ENCODE measurements around the gene ZAR1.
"Not testable (repeated sequence)": the region's sequence is repeated elsewhere in the genome, so short reads cannot be mapped to it uniquely, and the experiment has no call there.

ZAR1 gene, protein sequence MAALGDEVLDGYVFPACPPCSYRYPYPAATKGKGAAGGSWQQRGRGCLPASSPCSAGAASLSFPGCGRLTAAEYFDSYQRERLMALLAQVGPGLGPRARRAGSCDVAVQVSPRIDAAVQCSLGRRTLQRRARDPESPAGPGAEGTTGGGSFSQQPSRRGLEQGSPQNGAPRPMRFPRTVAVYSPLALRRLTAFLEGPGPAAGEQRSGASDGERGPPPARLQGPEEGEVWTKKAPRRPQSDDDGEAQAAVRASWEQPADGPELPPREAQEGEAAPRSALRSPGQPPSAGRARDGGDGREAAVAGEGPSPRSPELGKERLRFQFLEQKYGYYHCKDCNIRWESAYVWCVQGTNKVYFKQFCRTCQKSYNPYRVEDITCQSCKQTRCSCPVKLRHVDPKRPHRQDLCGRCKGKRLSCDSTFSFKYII

DNA sequence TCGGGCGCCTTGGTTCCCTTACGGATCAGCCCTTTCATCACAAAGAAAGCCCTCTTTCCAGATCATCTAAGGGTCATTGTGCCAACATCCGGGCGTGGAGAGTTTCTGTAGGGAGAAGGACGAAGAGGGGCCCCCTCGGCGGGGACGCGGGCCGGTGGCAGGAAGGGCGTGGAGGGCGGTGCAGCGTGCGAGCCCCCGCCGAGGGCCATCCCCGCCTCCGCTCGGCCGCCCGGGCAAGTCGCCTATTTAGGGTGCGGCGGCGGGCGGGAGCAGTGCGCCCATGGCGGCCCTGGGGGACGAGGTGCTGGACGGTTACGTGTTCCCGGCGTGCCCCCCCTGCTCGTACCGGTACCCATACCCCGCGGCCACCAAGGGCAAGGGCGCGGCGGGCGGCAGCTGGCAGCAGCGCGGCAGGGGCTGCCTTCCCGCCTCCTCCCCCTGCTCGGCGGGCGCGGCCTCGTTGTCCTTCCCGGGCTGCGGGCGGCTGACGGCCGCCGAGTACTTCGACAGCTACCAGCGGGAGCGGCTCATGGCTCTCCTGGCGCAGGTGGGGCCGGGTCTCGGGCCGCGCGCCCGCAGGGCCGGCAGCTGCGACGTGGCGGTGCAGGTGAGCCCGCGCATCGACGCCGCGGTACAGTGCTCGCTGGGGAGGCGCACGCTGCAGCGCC lies at the start of gene ZAR1:
Gene ZAR1 (plus strand): TSS at position 241 of the 668 bp plus-strand sequence. CDS start 40 bp downstream, at position 281.
- peak; percentile 38 for DNase-seq (ENCODE audit: low read depth, low spot score)

DNA sequence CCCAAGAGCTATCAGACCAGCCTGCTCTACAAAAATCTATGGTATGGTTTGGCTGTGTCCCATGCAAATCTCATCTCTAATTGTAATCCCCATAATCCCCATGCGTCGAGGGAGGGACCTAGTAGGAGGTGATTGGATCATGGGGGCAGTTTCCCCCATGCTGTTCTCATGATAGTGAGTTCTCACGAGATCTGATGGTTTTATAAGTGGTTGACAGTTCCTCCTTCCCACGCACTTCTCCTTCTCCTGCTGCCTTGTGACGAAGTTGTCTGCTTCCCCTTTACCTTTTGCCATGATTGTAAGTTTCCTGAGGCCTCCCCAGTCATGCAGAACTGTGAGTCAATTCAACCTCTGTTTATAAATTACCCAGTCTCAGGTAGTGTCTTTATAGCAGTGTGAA lies 49.1 kb upstream of the ZAR1 start:
- DNase-seq (ENCODE audit: low read depth, low spot score): not testable (repeated sequence)

DNA sequence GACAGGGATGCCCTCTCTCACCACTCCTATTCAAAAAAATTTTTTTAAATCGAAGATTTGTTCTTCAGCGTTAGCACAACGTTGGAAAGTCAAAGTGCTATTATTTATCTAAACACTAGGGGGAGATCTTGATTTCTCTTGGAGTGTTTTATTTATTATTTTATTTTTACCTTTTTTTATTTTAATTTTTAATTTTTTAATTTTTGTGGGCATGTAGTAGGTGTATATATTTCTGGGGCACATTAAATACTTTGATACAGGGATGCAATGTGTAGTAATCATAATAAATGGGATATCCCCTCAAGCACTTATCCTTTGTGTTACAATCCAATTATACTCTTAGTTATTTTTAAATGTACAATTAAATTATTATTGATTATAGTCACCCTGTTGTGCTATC lies 44.3 kb upstream of the ZAR1 start:
- DNase-seq (ENCODE audit: low read depth, low spot score): no peak

DNA sequence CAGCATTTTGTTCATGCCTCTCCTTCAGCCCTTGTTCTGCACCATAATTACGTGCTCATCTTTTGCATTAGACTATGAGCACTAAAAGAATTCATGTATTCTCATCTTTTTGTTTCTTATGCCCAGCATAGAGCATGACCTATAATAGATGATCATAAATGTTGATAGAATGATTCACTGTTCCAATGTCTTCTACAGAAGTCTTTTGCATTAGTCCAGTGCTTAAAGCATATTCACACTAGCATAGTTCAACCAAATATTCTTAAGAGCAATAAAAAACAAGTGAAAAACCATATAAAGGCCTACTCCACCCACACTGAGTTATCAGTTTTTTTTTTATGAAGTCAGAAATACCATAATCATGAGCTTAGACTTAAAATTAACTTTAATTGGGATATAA lies 43.4 kb upstream of the ZAR1 start:
- DNase-seq (ENCODE audit: low read depth, low spot score): no peak

DNA sequence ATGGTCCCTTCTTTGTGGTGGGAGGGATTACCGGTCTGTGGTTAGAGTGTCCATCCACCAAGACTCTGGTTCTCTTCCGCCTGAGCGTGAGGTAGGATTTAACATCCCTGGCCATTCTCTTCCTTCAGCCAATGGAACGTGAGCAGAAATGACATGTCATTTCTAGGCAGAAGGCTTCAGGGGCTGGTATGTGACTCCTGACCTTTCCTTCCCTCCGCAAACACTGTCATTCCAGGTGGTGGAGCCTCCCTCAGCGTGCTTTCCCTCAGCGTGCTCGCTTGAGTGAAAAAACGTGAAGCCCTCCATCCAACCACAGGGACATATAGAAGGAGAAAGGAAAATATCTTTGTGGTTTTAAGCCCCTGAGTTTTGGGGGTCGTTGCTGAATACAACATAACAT lies 40.9 kb upstream of the ZAR1 start:
- DNase-seq (ENCODE audit: low read depth, low spot score): no peak

DNA sequence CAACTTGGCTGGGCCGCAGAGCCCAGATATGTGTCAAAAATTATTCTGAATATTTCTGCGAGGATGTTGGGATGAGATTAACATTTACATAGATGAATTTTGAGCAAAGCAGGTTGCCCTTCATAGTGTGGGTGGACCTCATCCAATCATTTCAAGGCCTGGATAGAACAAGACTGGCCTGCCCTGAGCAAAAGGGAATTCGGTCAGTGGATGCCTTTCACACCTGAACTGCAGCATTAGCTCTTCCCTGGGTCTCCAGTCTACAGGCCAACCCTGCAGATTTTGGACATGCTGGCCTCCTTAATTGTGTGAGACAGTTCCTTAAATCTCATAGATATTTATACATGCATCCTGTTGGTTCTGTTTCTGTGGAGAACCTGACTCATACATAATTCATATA lies 39.3 kb upstream of the ZAR1 start:
- DNase-seq (ENCODE audit: low read depth, low spot score): no peak

DNA sequence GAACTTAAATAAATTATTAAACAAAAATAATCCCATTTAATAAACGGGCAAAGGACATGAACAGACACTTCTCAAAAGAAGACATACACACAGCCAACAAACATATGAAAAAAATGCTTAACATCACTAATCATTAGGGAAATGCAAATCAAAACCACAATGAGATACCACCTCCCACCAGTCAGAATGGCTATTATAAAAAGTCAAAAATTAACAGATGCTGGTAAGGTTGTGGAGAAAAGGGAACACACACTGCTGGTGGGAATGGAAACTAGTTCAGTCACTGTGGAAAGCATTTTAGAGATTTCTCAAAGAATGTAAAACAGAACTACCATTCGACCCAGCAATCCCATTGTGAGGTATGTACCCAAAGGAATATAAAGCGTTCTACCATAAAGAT lies 38.4 kb upstream of the ZAR1 start:
- not testable (repeated sequence) for DNase-seq (ENCODE audit: low read depth, low spot score)

DNA sequence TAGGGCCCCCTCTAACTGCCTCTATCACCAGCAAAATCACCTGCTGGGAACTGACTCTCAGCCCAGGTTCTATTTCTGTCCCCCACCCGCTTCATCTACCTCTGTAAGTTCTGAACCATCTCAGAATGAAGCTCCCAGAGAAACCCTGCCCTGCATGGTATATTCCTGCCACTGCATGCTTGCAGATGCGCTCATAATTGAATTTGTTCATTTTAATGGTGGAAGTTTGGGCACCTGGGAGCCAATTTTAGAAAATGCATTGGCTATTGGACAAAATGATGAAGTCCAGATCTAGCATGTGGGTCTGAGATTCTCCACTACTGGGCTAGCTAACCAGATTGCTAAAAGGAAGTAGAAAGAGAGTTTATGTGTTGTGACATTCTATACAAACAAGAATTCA lies 35.5 kb upstream of the ZAR1 start:
- DNase-seq (ENCODE audit: low read depth, low spot score): no peak

DNA sequence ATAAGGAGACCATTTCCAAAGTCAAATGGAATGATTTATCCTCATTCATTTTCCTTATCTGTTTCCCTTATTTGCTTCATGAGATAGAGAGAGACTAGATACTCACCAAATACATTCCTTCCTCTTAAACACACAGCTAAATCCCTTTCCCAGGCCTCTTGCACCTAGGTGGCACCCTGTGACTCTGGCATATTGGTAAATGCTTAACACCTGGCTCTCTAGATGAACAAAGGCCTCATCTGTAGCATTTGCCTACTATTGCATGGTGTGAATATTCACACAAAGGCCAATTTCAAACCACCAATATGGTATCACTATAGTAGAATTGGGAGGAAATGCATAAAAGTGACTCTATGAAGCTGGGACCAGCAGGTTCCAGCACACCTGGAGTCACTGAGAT lies 29.1 kb upstream of the ZAR1 start:
- DNase-seq (ENCODE audit: low read depth, low spot score): no peak

DNA sequence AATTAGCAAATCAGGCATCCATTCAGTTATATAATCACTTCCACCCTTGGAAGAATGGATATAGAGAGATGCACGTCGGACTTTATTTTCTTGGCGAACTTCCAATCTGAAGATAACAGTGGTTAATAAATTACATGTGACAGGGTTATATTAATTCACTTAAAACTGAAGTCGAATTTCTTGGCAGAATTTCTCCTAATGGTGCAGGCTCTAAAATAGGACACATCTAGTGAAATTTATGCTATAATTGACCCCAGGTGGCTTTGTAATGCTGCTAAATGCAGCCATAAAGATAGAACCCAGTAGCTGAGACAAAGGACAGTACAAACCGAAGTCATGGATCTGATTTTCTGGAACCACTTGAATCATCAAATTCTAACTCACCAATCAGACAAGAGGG lies 27.7 kb upstream of the ZAR1 start:
- DNase-seq (ENCODE audit: low read depth, low spot score): no peak

DNA sequence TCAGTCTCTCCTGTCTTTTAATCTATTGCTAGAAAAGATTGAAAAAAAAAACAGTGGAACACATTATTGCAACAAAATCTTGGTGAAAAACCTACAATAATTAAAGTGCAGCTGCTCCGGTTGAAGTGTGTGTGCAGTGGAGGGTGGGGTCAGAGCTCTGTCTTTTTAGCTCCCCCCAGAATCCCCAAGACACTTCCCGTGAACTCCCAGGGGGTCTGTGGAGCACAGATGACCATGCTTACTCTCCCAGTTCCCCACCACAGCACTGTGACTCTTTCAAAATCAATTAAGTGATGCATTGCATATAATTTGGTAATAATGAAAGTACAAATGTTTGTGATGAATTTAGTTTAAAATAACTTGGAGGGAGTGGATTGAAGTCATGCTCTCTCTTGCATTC lies 22.6 kb upstream of the ZAR1 start:
- DNase-seq (ENCODE audit: low read depth, low spot score): no peak

DNA sequence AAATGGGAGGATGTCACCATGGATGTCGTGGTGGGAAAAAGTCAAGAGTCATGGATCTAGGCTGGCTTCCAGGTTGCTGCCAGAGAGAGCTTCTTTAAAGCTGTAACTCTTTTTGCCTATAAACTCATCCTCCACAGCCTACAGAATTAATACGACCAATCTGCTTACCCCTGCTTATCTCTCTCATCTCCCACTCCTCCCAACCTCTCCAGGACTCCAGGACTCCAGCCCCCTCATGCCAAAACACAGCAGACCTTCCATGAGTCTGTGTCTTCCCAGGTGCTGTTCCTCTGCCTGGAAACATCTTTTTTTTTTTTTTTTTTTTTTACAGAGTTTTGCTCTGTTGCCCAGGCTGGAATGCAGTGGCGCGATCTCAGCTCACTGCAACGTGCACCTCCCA lies 22.2 kb upstream of the ZAR1 start:
- DNase-seq (ENCODE audit: low read depth, low spot score): no peak

DNA sequence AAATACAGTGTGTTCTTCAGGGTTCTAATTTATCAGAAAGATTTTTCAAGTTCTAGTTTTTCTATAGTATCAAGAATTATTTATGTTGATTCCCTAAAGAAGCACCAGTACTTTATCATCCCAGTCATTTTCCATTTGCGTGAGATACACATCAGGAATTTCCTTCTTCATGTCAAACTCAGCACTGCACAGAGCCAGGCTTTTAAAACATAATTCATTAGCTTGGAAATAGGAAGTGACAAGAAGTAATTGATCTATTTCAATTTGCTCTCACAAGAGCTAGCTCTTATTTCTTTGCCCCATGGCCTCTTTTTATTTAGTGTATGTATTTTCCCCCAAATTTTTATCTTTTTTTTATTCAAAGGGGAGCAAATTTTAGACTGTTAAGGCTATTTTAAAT lies 19.9 kb upstream of the ZAR1 start:
- no peak for DNase-seq (ENCODE audit: low read depth, low spot score)

DNA sequence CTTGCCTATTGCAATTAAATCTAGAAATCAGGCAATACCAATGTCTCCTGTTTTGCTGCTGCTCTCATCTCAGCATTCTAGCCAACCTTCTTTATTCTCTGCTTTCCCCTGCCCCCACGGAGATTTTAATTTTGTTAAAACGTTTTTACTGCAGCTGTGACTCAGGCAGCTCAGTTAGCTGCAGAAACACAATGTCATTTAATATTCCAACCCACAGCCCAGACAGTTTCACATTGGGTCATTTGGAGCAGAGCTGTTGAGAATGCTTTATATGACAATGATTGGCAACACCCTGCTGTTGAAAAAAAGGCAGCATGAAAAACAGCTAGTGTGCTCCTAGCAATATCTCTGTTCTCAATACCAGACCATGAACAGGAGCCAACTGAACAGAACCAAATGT lies 19.5 kb upstream of the ZAR1 start:
- no peak for DNase-seq (ENCODE audit: low read depth, low spot score)

DNA sequence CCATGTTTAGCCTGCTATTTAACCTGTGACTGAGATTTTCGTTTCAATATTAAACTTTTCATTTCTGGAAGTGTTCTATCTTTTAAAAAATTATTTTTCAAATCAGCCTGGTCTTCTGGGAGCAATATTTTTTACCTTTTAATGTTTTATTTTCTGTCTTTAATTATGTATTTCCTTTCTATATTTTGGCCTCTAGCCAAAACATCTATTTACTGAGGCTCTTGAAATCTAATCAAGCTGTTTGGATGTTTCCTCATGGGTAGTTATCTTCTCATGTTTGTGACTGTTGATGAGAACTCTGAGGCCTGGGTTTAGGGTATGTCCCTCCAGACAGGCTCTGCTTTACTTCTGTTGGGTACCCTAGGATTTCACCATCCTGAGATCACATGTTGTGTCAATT lies 17.3 kb upstream of the ZAR1 start:
- no peak for DNase-seq (ENCODE audit: low read depth, low spot score)

DNA sequence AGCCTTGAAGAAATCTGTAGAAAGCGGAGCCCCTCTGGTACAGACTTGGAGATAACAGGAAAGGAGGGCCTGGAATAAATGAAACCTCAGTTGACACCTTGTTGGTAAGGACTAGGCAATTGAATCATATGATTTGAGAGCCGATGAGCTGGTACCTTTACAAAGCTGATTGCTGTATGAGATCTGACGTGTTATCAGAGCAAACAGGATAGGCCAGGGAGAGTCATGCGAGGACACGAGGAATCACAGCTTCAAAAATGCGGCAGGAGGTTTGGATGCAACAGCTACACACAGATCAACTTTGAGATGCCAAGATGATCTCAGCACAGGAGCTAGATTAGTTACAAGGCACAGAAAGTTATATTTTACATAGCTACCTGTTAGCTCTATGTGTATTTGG lies 14.3 kb upstream of the ZAR1 start:
- no peak for DNase-seq (ENCODE audit: low read depth, low spot score)

DNA sequence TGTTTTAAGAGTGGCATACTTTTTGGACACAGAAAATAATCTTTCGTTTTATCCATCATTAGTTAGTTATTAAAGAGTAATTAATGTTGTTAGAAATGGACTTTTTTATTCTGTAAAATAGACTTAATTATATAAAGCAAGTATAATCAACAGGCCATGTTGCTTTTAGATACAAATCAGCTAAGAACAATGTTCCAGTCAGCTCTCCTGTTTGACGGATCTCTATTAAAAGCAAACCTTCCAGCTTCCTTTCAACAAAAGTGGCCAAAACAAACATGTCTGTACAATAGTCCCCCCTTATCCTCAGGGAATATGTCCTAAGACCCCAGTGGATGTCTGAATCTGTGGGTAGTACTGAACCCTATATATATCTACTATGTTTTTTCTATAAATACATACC lies 11.8 kb upstream of the ZAR1 start:
- DNase-seq (ENCODE audit: low read depth, low spot score): no peak

DNA sequence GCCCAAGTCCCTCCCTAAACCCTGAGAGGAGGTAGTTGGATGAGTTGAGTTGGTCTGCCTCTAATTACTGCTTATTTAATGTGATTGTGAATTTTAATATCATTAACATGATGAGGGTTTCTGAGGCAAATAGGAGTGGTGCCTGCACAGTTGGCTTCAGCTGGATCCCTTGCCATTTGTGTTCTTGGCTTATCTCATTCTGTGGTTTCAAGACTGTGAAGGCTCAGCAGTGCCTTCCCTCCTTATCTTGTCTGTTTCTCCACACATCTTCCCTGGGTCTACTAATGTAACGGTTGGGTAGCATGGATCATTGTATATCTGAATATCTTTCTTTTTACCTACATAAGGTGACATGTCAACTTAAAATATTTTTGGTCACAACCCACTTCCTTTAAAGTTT lies 8.5 kb upstream of the ZAR1 start:
- no peak for DNase-seq (ENCODE audit: low read depth, low spot score)

DNA sequence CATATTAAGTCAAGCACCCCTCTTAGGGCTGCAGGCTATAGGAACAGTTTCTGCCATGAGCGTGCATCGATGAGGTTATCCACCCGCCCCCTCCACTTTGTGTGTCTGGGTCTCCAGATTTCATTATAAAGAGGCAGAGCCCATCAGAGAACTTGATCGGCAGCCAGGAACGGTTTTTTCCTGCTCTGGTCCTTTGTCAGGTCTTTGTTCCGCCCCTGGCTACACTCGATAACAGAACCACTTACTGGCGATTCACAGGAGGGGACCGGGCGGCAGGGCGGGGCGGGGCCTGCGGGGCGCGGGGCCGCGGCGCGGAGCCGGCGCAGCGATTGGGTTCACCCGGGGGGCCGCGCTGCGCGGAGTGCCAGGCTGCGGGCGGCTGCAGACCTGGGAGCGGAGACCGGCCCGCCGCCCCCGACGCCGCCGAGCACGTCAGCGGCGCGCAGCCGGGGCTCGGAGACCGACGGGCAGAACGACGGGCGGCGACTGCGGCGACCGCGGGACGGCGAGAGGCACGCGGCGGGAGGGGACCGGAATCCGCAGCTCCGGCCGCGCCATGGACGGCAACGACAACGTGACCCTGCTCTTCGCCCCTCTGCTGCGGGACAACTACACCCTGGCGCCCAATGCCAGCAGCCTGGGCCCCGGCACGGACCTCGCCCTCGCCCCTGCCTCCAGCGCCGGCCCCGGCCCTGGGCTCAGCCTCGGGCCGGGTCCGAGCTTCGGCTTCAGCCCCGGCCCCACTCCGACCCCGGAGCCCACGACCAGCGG lies 6.9 kb upstream of the ZAR1 start, which contains the start of gene SLC10A4:
Gene SLC10A4 (plus strand): TSS at position 338 of the 771 bp plus-strand sequence. CDS start 219 bp downstream, at position 557.
- DNase-seq (ENCODE audit: low read depth, low spot score): peak; percentile 63

DNA sequence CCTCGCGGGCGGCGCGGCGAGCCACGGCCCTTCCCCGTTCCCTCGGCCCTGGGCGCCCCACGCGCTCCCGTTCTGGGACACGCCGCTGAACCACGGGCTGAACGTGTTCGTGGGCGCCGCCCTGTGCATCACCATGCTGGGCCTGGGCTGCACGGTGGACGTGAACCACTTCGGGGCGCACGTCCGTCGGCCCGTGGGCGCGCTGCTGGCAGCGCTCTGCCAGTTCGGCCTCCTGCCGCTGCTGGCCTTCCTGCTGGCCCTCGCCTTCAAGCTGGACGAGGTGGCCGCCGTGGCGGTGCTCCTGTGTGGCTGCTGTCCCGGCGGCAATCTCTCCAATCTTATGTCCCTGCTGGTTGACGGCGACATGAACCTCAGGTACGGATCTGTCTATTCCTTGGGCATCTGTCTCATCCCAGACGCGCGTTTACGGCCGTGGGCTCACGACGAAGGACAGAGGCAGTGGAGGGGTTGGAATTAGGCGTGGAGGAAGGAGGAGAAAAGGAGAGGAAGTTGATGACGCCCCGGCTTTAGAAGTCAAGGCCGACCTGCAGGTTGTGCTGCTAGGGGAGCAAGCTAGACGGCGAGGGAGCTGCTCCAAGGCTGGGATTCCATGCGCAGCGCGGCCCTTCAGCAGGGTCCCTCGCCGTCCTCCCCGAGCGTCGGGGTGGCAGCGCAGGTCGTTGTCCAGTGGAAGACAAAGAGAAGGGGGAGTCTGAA lies 6.1 kb upstream of the ZAR1 start:
- peak; percentile 47 for DNase-seq (ENCODE audit: low read depth, low spot score)

DNA sequence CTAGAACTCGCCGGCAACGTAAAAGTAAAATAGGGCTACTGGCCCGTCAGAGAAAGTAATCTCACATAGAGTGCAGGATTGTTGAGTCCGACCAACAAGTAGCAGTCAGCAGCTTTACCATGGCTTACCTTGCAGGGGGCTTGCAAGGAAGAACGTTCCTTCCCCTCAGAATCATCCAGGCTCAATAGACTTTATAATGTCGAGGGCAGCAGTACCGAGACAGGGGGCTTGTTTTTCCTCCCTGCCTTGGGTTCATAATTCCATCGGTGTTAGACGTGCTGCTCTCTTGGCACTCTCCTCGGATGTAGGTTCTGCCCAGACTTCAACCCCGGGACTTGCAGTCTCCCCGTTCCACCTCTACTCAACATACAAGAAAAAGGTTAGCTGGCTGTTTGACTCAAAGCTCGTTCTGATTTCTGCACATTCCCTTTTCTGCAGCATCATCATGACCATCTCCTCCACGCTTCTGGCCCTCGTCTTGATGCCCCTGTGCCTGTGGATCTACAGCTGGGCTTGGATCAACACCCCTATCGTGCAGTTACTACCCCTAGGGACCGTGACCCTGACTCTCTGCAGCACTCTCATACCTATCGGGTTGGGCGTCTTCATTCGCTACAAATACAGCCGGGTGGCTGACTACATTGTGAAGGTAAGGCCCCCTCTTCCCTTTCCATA lies 5.4 kb upstream of the ZAR1 start:
- DNase-seq (ENCODE audit: low read depth, low spot score): peak; percentile 16
